ENCODE results near the gene C1QTNF4.
"Not testable (repeated sequence)": the region's sequence is repeated elsewhere in the genome, so short reads cannot be mapped to it uniquely, and the experiment has no call there.

C1QTNF4 gene

GRCh38 chr11:47550288-47551047 lies 43.7 kb downstream of the C1QTNF4 start:
- DNase-seq (ENCODE audit: low read depth) = no peak
- no peak for TF ChIP-seq CTCF (IDR thresholded peaks at IDR 0.05; ENCODE audit: low read depth, low read length, missing control alignments)
- in situ Hi-C loops (cut with HindIII; ENCODE audit: low sequenced_read_pairs) = no loop called here
- no peak overlapping the region for H3K4me3 ChIP-seq (ENCODE audit: low read depth, low read length)

GRCh38 chr11:47546274-47546673 lies 47.9 kb downstream of the C1QTNF4 start:
- DNase-seq (ENCODE audit: low read depth); in situ Hi-C loops (cut with HindIII; ENCODE audit: low sequenced_read_pairs): not testable (repeated sequence)

GRCh38 chr11:47545298-47545697 lies 48.9 kb downstream of the C1QTNF4 start:
- in situ Hi-C loops (cut with HindIII; ENCODE audit: low sequenced_read_pairs) = no loop called here
- TF ChIP-seq CTCF (IDR thresholded peaks at IDR 0.05; ENCODE audit: low read depth, low read length, missing control alignments) = no peak
- H3K4me3 ChIP-seq (ENCODE audit: low read depth, low read length) = no peak overlapping the region
- no peak for DNase-seq (ENCODE audit: low read depth)

More at GRCh38 chr11:47546274-47546673, 47.9 kb downstream of the C1QTNF4 start:
- not testable (repeated sequence) for H3K4me3 ChIP-seq (ENCODE audit: low read depth, low read length)

GRCh38 chr11:47541070-47541469 lies 53.1 kb downstream of the C1QTNF4 start:
- in situ Hi-C loops (cut with HindIII; ENCODE audit: low sequenced_read_pairs) = no loop called here
- no peak for TF ChIP-seq CTCF (IDR thresholded peaks at IDR 0.05; ENCODE audit: low read depth, low read length, missing control alignments)
- no peak for DNase-seq (ENCODE audit: low read depth)
- no peak overlapping the region for H3K4me3 ChIP-seq (ENCODE audit: low read depth, low read length)

- DNase-seq (ENCODE audit: low read depth) = no peak
- no peak overlapping the region for H3K4me3 ChIP-seq (ENCODE audit: low read depth, low read length)
- TF ChIP-seq CTCF (IDR thresholded peaks at IDR 0.05; ENCODE audit: low read depth, low read length, missing control alignments) = no peak
- in situ Hi-C loops (cut with HindIII; ENCODE audit: low sequenced_read_pairs) = no loop called here
Measured at GRCh38 chr11:47539681-47540039, 54.6 kb downstream of the C1QTNF4 start.

All from astrocyte of the cerebellum (primary cell).